Mammary epithelial cell (primary cell): ENCODE measurements around the gene KRT72.

Experiments used
- CTCF ChIP-seq, 2 donors: IDR thresholded peaks in 1 of 2; conservative IDR thresholded peaks in 1 of 2; 2 replicates each; pipeline ENCODE4 v1.5.1; 2011 to 2012; ENCODE audit warnings: inconsistent platforms in 2 of 2, low read length in 2 of 2, mild to moderate bottlenecking in 2 of 2, control low read depth in 1 of 2, low read depth in 1 of 2; ENCODE audit not compliant: insufficient read depth in 1 of 2; ENCODE audit errors: extremely low read depth in 1 of 2
- EZH2 ChIP-seq: IDR thresholded peaks from 2 replicates; pipeline ENCODE4 v1.6.1; 2012; ENCODE audit warnings: low read length, inconsistent platforms, borderline replicate concordance

- TF ChIP-seq CTCF (conservative IDR thresholded peaks at IDR 0.05 in 1 of 2, IDR thresholded peaks at IDR 0.05 in 1 of 2; ENCODE audit: extremely low read depth in 1 of 2, insufficient read depth in 1 of 2, low read depth in 1 of 2, low read length in 2 of 2) (no peak), EZH2 (no peak)
Observed at GRCh38 chr12:52601671-52602070, 408 bp upstream of the KRT72 start.
